Tibial artery (tissue), 4 donors: Measurements from ENCODE around the gene TMEM14A.
A peak's percentile ranks its signal among the peaks of the same experiment; 100 is the strongest.

Experiments
- DNase-seq, 2 donors: peaks; one replicate each; pipeline ENCODE4 v3.0.0-alpha.2; 2019
- H3K27ac ChIP-seq, 2 donors: fragments of 200-600 bp; sonication (generic) in 1 of 2; 1 replicate in 1 of 2; 2 replicates in 1 of 2; pipeline ENCODE4 v1.5.1; 2018 to 2019; ENCODE audit warnings: mild to moderate bottlenecking in 1 of 2
- H3K27me3 ChIP-seq, 2 donors: fragments of 200-600 bp; sonication (generic) in 1 of 2; one replicate each; pipeline versions ENCODE4 v1.5.1 to v1.6.0; 2016 to 2019
- H3K36me3 ChIP-seq, 3 donors: fragments of 200-600 bp; sonication (generic) in 2 of 3; one replicate each; pipeline ENCODE4 v1.5.1; 2016 to 2019; ENCODE audit warnings: mild to moderate bottlenecking in 2 of 3
- H3K4me1 ChIP-seq, 4 donors: fragments of 200-600 bp; sonication (generic) in 2 of 4; 1 replicate in 3 of 4; 2 replicates in 1 of 4; pipeline ENCODE4 v1.5.1; 2016 to 2019
- H3K4me3 ChIP-seq, 2 donors: fragments of 200-600 bp; sonication (generic) in 1 of 2; 1 replicate in 1 of 2; 2 replicates in 1 of 2; pipeline ENCODE4 v1.5.1; 2018 to 2019; ENCODE audit warnings: mild to moderate bottlenecking in 2 of 2
- H3K9me3 ChIP-seq, 3 donors: fragments of 200-600 bp; sonication (generic) in 1 of 3; one replicate each; pipeline ENCODE4 v1.5.1; 2016 to 2019
- intact Hi-C: fragments of 100-400 bp; cut with DNase I; formaldehyde crosslinking; loops from one replicate; pipeline ENCODE4 v1.15.0; 2023; ENCODE audit warnings: low total_unique reads
- TF ChIP-seq, protein P1 (sequence below), 2 experiments: fragments of 200-600 bp in 1 of 2; fragments of 450-650 bp in 1 of 2; IDR thresholded peaks; one replicate each; pipeline ENCODE4 v1.5.1; 2017 to 2019; ENCODE audit warnings: antibody characterized with exemption in 2 of 2, mild to moderate bottlenecking in 1 of 2, moderate library complexity in 1 of 2

The TMEM14A gene

DNA sequence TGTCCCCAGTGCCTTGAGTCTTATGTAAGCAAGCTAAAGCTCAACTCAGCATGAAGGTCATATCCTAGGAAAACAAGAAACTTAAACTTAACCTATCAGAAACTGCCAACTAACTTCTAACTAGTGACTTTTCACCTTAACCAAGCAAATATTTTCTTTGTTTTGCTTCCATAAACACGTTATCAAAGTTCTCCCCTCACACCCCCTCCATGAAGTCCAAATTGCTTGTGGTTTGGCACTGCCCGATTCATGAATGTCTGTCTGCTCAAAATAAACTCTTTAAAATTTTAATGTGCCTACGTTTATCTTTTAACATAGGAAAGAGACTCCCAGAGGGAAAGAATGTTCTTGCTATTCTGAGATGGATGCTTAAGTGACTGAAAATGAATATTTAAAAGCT lies 57.5 kb downstream of the TMEM14A start:
- no peaks in the 10 kb centered on the region for H3K36me3 ChIP-seq
- H3K9me3 ChIP-seq = no peaks in the 10 kb centered on the region
- no peak overlapping the region for H3K4me3 ChIP-seq
- peaks cover 0 to 38% (median 14%) of the 10 kb centered on the region in 4 donors for H3K4me1 ChIP-seq
- intact Hi-C loops = no loop called here
- no peaks in the 10 kb centered on the region for H3K27me3 ChIP-seq
- H3K27ac ChIP-seq = peak overlapping the region; percentile 19 to 50
- no peak for DNase-seq
- TF ChIP-seq, protein P1, sequence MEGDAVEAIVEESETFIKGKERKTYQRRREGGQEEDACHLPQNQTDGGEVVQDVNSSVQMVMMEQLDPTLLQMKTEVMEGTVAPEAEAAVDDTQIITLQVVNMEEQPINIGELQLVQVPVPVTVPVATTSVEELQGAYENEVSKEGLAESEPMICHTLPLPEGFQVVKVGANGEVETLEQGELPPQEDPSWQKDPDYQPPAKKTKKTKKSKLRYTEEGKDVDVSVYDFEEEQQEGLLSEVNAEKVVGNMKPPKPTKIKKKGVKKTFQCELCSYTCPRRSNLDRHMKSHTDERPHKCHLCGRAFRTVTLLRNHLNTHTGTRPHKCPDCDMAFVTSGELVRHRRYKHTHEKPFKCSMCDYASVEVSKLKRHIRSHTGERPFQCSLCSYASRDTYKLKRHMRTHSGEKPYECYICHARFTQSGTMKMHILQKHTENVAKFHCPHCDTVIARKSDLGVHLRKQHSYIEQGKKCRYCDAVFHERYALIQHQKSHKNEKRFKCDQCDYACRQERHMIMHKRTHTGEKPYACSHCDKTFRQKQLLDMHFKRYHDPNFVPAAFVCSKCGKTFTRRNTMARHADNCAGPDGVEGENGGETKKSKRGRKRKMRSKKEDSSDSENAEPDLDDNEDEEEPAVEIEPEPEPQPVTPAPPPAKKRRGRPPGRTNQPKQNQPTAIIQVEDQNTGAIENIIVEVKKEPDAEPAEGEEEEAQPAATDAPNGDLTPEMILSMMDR (IDR thresholded peaks at IDR 0.05) = no peak

DNA sequence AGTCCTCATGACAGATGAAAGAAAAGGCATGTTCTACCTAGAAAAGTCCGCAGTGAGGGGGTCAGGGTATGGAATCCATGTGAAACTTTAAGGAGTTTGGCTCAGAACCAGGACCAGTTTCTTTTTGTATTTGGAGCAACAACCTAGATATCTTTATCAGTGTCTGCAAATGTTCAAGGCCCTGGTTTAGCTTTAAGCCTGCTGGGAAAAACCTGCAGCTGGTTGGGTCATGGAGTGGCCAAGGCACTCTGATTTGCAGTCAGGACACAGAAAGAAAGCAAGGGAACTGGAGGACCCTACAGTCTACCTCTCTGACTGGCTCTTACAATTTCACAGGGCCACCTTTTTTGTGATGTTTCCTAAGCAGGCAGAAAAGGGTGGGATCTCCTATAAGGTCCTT lies 58.7 kb downstream of the TMEM14A start:
- intact Hi-C loops = no loop called here
- Histone ChIP-seq H3K36me3 (no peaks in the 10 kb centered on the region), H3K27ac (peak overlapping the region in 1 of 2 donors; percentile 50), H3K4me1 (peaks cover 0 to 26% (median 7%) of the 10 kb centered on the region in 4 donors), H3K27me3 (no peaks in the 10 kb centered on the region), H3K9me3 (no peaks in the 10 kb centered on the region), H3K4me3 (no peak overlapping the region)
- TF ChIP-seq, protein P1 (IDR thresholded peaks at IDR 0.05) = no peak
- DNase-seq = no peak

DNA sequence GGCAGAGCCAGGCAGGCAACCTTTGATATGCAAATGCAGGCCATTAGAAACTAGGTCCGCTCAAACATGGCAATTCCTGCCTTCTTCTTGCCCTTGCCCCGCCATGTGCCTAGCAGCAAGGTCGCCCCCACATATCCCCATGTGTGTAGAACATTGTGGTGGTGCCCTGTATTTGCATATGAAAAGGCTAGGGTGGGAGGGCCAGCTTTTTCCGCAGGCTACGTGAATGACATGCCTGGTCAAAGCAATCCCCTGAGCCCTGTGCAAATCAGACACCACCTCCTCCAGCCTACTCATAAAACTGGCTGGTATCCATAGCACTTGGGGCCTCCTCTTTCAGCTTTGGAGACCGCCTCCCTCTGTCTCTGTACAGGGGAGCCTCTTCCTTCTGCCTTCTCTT lies 60.8 kb downstream of the TMEM14A start:
- no peak overlapping the region for H3K27ac ChIP-seq
- peaks cover 0 to 16% (median 3%) of the 10 kb centered on the region in 4 donors for H3K4me1 ChIP-seq
- no peaks in the 10 kb centered on the region for H3K9me3 ChIP-seq
- DNase-seq = no peak
- no peaks in the 10 kb centered on the region for H3K27me3 ChIP-seq
- H3K36me3 ChIP-seq = no peaks in the 10 kb centered on the region
- TF ChIP-seq, protein P1 (IDR thresholded peaks at IDR 0.05) = no peak
- intact Hi-C loops = no loop called here
- no peak overlapping the region for H3K4me3 ChIP-seq

DNA sequence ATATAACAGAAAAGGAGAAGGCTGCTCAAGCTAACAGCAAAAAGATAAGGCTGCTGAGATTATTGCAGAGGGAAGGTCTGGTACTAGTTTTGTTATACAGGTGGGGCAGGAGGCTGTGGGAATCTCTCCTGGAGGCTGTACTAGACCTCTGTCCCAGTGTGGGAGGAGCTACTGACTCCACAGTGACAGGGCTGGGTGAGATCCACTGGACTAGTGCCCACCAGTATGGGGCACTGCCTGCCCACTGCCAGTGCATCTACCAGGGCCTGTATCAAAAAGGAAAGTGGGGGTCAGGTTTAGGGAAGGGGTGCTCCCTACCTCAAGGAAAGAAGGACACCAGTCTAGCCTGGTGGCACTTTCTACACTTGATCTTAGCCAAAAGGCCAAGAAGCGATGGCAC lies 62.3 kb downstream of the TMEM14A start:
- intact Hi-C loops = no loop called here
- no peaks in the 10 kb centered on the region for H3K36me3 ChIP-seq
- DNase-seq = no peak
- H3K27ac ChIP-seq = no peak overlapping the region
- TF ChIP-seq, protein P1 (IDR thresholded peaks at IDR 0.05) = no peak
- H3K27me3 ChIP-seq = no peaks in the 10 kb centered on the region
- peaks cover 0 to 12% (median 3%) of the 10 kb centered on the region in 4 donors for H3K4me1 ChIP-seq
- no peak overlapping the region for H3K4me3 ChIP-seq
- no peaks in the 10 kb centered on the region for H3K9me3 ChIP-seq

DNA sequence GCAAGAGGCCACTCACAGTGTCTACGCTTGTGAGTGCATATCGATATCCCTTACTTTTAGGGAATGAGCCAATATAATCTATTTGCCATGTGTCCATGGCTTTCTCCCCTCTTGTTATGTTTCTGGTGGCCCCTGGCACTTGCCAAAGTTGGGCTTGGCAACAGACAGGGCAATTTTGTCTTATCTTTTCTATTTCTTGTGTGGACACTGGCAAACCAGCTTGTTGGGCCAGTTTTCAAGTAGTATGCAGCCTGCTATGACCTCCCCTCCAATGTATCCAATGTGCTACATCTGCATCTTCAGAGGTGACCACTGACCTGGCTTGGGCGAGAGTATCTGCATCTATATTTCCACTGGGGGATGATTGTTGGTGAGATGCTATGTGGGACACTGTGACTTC lies 63.2 kb downstream of the TMEM14A start:
- H3K4me1 ChIP-seq = peaks cover 0 to 3% (median 1%) of the 10 kb centered on the region in 4 donors
- no peak overlapping the region for H3K27ac ChIP-seq
- intact Hi-C loops = no loop called here
- H3K36me3 ChIP-seq = no peaks in the 10 kb centered on the region
- DNase-seq = no peak
- no peak overlapping the region for H3K4me3 ChIP-seq
- TF ChIP-seq, protein P1 (IDR thresholded peaks at IDR 0.05) = no peak
- H3K27me3 ChIP-seq = no peaks in the 10 kb centered on the region
- H3K9me3 ChIP-seq = no peaks in the 10 kb centered on the region

DNA sequence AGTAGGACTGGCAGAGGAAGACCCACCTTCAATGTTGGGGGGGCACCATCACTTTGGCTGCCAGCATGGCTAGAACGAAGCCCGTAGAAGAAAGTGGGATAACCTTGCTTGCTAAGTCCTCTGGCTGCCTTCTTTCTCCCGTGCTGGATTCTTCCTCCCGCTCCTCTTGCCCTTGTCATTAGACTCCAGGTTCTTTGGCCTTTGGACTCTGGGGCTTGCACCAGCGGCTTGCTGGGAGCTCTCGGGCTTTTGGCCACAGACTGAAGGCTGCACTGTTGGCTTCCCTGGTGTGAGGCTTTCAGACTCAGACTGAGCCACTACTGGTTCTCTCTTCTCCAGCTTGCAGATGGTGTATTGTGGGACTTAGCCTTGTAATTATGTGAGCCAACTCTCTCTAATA lies 64.2 kb downstream of the TMEM14A start:
- no peak for DNase-seq
- no peak overlapping the region for H3K4me3 ChIP-seq
- no peaks in the 10 kb centered on the region for H3K27me3 ChIP-seq
- H3K9me3 ChIP-seq = no peaks in the 10 kb centered on the region
- H3K4me1 ChIP-seq = no peaks in the 10 kb centered on the region
- H3K36me3 ChIP-seq = no peaks in the 10 kb centered on the region
- intact Hi-C loops = no loop called here
- TF ChIP-seq, protein P1 (IDR thresholded peaks at IDR 0.05) = no peak
- no peak overlapping the region for H3K27ac ChIP-seq
